NOMO-1 treated with DMSO at 0.1 percent for 48 hours (cell line): ENCODE results near the gene TPR.

Experiments
- DNase-seq: peaks from one replicate; lab custom pipeline; 2025; ENCODE audit not compliant: unreplicated experiment; lab: John Stamatoyannopoulos, UW

TPR gene

DNA sequence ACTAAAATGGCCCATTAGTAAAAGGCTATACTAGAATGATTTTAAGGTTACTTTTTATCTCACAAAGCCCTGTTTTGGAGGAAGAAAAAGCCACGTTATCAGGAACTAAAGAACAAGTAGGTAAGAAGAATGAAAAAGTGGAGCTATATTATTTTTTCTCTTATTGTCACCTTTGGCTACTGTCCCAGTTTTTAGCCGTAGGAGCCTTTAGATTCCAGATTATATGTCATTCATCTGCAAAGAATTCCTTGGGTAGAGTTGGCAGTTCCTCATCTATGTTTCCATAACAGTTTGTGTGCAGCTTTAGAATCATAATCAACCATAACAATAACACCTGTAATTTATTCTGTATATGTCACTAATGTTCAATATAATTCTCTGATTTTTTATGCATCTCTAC, 83.8 kb downstream of the TPR start:
- DNase-seq: no peak

DNA sequence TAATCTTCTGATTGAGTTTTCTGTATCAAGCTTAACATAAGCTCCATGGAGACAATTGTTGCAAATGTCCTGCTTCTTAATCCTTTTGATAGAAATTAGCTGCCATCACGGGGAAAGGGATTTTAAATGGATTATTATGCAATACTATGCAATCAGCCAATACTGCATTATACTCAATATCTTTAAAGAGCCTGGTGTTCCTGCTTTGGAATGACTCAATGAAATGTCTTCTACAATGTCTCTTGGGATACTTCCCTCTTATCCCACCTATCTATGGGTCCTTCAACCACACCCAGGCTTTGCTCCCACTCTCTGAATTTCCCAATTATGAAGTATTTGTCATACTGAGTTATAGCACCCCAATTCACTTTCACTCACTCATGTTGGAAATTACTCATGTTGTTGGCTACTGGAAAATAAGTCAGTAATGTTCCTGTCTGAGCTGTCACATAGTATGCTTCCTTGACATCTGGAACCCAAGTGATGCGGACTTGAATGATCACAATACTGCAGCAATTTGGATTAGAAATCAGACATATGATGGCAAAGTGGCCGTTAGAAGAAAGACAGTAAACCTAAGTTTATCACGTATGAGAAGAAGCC, 85.0 kb downstream of the TPR start:
- no peak for DNase-seq

DNA sequence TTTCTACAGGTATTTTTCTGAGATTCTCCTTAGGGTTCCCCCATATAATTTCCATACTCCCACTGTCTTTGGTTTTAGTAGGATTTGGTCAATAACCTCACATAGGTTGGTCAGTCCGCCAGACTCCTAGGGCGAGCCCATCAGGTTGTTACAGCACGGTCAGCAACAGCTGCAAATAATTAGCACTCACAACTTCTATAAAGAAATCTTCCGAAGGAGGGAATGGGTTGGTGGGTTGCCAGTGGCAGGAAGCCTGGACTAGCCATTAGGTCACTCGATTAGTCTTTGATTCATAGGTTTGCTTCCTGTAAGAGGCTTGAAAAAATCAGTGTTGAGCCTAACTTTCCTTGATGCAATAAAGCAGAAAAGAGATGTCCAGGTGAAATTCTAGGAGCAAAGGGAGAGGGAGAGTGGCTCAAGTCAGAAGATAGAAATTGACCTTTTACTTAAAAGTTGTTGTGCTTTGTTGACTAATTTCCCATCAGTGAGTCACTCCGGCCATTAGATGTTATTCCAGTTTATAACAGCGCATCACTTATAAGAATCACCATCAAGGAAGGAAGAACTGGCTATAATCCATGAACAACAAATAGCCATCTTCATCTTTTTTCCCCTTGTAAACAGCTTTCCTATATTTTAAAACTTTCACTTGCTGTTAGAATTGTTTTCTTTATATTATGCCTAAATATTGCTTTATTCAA, 88.3 kb downstream of the TPR start:
- DNase-seq: no peak

DNA sequence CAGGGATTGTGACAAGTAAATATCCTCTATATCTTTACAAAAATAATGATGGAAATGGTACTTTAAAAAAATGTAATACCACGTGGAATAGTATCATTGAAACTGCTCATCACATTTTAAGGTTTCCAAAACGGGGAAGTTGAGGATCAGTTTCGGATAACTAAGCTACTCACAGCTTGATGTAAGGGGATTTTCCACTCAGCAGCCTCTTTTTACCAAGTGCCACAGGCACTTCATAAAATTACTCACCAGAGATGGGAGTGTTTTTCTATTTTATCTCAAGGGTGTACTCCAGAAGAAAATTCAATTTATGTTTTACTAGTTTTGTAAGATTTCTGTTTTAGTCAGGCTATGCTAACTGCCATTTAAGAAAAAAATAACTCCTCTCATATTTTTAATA, 91.7 kb downstream of the TPR start:
- DNase-seq: no peak

DNA sequence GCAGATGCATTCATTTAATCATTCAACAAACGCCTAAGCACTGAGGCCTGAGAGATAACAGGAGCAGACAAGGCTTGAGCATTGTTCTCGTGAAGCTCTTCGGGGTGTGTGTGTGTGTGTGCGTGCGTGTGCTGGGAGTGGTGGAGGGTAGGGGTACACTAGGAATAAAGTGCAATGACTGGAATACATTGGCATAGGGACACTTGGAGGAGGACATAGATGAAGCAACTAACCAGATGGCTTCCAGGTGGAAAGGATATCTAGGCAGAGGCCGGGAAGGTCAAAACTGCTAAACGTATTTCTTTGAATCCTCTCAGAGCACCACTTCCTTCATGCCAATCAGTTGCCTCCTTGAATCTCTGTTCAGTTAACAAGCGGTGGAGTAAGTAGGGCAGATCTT, 92.6 kb downstream of the TPR start:
- DNase-seq: no peak

DNA sequence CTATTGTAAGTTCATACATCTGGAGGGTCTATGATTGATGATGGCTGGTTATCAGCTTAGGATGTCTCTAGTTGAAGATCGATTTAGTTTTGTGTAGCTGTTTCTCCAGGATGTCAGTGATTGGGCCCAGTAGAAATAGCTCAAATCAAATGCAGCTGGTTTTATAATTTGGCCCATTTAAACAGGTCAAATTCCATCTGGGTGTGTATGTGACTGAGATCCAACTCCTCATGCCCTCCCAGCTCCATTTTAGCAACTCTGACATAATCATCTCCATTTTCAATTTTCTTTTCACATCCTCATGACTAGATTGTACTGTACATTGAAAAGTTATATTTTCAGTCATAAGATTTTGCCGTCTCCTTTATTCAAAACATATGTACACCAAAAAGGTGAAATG, 99.2 kb downstream of the TPR start:
- DNase-seq: no peak

DNA sequence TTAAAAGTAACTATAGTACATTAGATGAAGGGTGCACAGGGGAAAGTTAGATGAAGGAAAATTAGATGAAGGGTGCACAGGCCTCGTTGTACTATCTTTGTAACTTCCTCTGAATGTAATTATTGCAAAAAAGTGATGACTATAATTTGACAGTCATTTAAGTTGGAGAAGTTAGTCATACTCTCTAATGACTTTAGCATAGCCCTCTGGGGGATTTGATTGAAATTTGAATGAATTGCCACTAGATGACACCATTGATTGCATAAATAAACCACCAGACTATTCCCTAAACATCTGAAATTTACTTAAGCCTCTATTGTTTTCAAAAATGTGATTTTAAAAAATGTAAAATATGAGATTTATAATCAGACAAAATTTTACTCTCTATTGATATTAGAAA, 102.6 kb downstream of the TPR start:
- peak; percentile 68 for DNase-seq

DNA sequence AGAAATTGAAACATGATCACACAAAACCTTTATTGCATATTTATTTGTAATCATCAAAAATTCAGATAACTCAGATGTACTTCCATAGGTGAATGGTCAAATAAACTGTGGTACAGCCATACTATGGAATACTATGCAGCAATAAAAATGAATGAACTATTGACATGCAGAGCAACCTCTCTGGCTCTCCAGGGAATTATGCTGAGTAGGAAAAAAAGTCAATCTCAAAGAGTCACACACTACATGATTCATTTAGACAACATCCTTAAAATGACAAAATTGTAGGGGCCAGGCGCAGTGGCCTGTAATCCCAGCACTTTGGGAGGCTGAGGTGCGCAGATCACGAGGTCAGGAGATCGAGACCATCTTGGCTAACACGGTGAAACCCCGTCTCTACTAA, 104.0 kb downstream of the TPR start:
- DNase-seq: no peak
